ENCODE results near the gene PTPN22. TPM values are rescaled to one million over a fixed set of nuclear protein-coding genes. Genes with fewer than 3 reads are reported as not detected.
"Not testable (repeated sequence)": the region's sequence is repeated elsewhere in the genome, so short reads cannot be mapped to it uniquely, and the experiment has no call there.

Gene PTPN22
- total RNA-seq, 1 donor from 2014 or later: 66.7 TPM

GRCh38 chr1:113856401-113856790, 15.1 kb downstream of the PTPN22 start:
- H3K27ac Mint-ChIP-seq: no peak overlapping the region

GRCh38 chr1:113855630-113856400, 15.7 kb downstream of the PTPN22 start:
- no peak for DNase-seq (ENCODE audit: low spot score)
- Mint-ChIP-seq H3K4me1 (ENCODE audit: low read depth) (peaks cover 33% of the 10 kb centered on the region), H3K27me3 (ENCODE audit: insufficient read depth) (no peaks in the 10 kb centered on the region), H3K9me3 (no peaks in the 10 kb centered on the region), H3K4me3 (no peak overlapping the region), H3K27ac (no peak overlapping the region), H3K36me3 (ENCODE audit: low read depth) (peaks cover 58% of the 10 kb centered on the region)
- intact Hi-C loops (cut with micrococcal nuclease): no loop called here

More at GRCh38 chr1:113856401-113856790, 15.1 kb downstream of the PTPN22 start:
- H3K4me1 Mint-ChIP-seq (ENCODE audit: low read depth): peaks cover 37% of the 10 kb centered on the region
- no peaks in the 10 kb centered on the region for H3K27me3 Mint-ChIP-seq (ENCODE audit: insufficient read depth)
- no peaks in the 10 kb centered on the region for H3K9me3 Mint-ChIP-seq
- H3K4me3 Mint-ChIP-seq: no peak overlapping the region
- DNase-seq (ENCODE audit: low spot score): no peak
- H3K36me3 Mint-ChIP-seq (ENCODE audit: low read depth): peaks cover 59% of the 10 kb centered on the region
- intact Hi-C loops (cut with micrococcal nuclease): no loop called here

- DNase-seq (ENCODE audit: low spot score): no peak
- Mint-ChIP-seq H3K27ac (peak overlapping the region; percentile 16), H3K27me3 (ENCODE audit: insufficient read depth) (no peaks in the 10 kb centered on the region), H3K4me3 (no peak overlapping the region), H3K36me3 (ENCODE audit: low read depth) (peaks cover 61% of the 10 kb centered on the region), H3K4me1 (ENCODE audit: low read depth) (peaks cover 28% of the 10 kb centered on the region), H3K9me3 (no peaks in the 10 kb centered on the region)
- intact Hi-C loops (cut with micrococcal nuclease): no loop called here
Observed at GRCh38 chr1:113854234-113854633, 17.3 kb downstream of the PTPN22 start.

- peaks cover 23% of the 10 kb centered on the region for H3K4me1 Mint-ChIP-seq (ENCODE audit: low read depth)
- H3K9me3 Mint-ChIP-seq; H3K27ac Mint-ChIP-seq; intact Hi-C loops (cut with micrococcal nuclease); H3K4me3 Mint-ChIP-seq; DNase-seq (ENCODE audit: low spot score); H3K27me3 Mint-ChIP-seq (ENCODE audit: insufficient read depth): not testable (repeated sequence)
- peaks cover 55% of the 10 kb centered on the region for H3K36me3 Mint-ChIP-seq (ENCODE audit: low read depth)
Observed at GRCh38 chr1:113852694-113853093, 18.8 kb downstream of the PTPN22 start.

- H3K4me1 Mint-ChIP-seq (ENCODE audit: low read depth): peaks cover 23% of the 10 kb centered on the region
- H3K9me3 Mint-ChIP-seq: no peaks in the 10 kb centered on the region
- no peak for DNase-seq (ENCODE audit: low spot score)
- H3K27ac Mint-ChIP-seq: peak overlapping the region; percentile 86
- intact Hi-C loops (cut with micrococcal nuclease): no loop called here
- no peak overlapping the region for H3K4me3 Mint-ChIP-seq
- no peaks in the 10 kb centered on the region for H3K27me3 Mint-ChIP-seq (ENCODE audit: insufficient read depth)
- peaks cover 55% of the 10 kb centered on the region for H3K36me3 Mint-ChIP-seq (ENCODE audit: low read depth)
Observed at GRCh38 chr1:113850127-113850796, 21.2 kb downstream of the PTPN22 start.

- peaks cover 14% of the 10 kb centered on the region for H3K4me1 Mint-ChIP-seq (ENCODE audit: low read depth)
- peaks cover 48% of the 10 kb centered on the region for H3K36me3 Mint-ChIP-seq (ENCODE audit: low read depth)
- H3K9me3 Mint-ChIP-seq: no peaks in the 10 kb centered on the region
- no peak overlapping the region for H3K4me3 Mint-ChIP-seq
- H3K27ac Mint-ChIP-seq: no peak overlapping the region
- intact Hi-C loops (cut with micrococcal nuclease): no loop called here
- H3K27me3 Mint-ChIP-seq (ENCODE audit: insufficient read depth): no peaks in the 10 kb centered on the region
- no peak for DNase-seq (ENCODE audit: low spot score)
Observed at GRCh38 chr1:113849072-113849471, 22.4 kb downstream of the PTPN22 start.

GRCh38 chr1:113846391-113847035, 25.0 kb downstream of the PTPN22 start:
- Mint-ChIP-seq H3K4me1 (ENCODE audit: low read depth) (peaks cover 13% of the 10 kb centered on the region), H3K36me3 (ENCODE audit: low read depth) (peaks cover 52% of the 10 kb centered on the region), H3K9me3 (no peaks in the 10 kb centered on the region), H3K27ac (no peak overlapping the region), H3K4me3 (no peak overlapping the region), H3K27me3 (ENCODE audit: insufficient read depth) (no peaks in the 10 kb centered on the region)
- intact Hi-C loops (cut with micrococcal nuclease): loop anchor here (1.0 kb wide), 1 partner anchor 22 kb away; no protein-coding TSS in a partner anchor
- DNase-seq (ENCODE audit: low spot score): no peak

GRCh38 chr1:113836534-113836933, 35.0 kb downstream of the PTPN22 start:
- no peak overlapping the region for H3K27ac Mint-ChIP-seq
- no peaks in the 10 kb centered on the region for H3K27me3 Mint-ChIP-seq (ENCODE audit: insufficient read depth)
- H3K36me3 Mint-ChIP-seq (ENCODE audit: low read depth): peaks cover 44% of the 10 kb centered on the region
- H3K9me3 Mint-ChIP-seq: no peaks in the 10 kb centered on the region
- intact Hi-C loops (cut with micrococcal nuclease): no loop called here
- H3K4me1 Mint-ChIP-seq (ENCODE audit: low read depth): peaks cover 7% of the 10 kb centered on the region
- no peak for DNase-seq (ENCODE audit: low spot score)
- no peak overlapping the region for H3K4me3 Mint-ChIP-seq

GRCh38 chr1:113835686-113836290, 35.7 kb downstream of the PTPN22 start:
- H3K4me3 Mint-ChIP-seq: no peak overlapping the region
- H3K9me3 Mint-ChIP-seq: no peaks in the 10 kb centered on the region
- H3K36me3 Mint-ChIP-seq (ENCODE audit: low read depth): peaks cover 44% of the 10 kb centered on the region
- DNase-seq (ENCODE audit: low spot score): no peak
- intact Hi-C loops (cut with micrococcal nuclease): loop anchor here (1.0 to 2.0 kb wide), 5 partner anchors 21 to 448 kb away; partner anchors contain the start of genes DCLRE1B and HIPK1
- H3K4me1 Mint-ChIP-seq (ENCODE audit: low read depth): peaks cover 7% of the 10 kb centered on the region
- no peaks in the 10 kb centered on the region for H3K27me3 Mint-ChIP-seq (ENCODE audit: insufficient read depth)
- H3K27ac Mint-ChIP-seq: no peak overlapping the region

GRCh38 chr1:113834716-113835115, 36.8 kb downstream of the PTPN22 start:
- peaks cover 45% of the 10 kb centered on the region for H3K36me3 Mint-ChIP-seq (ENCODE audit: low read depth)
- H3K27me3 Mint-ChIP-seq (ENCODE audit: insufficient read depth): no peaks in the 10 kb centered on the region
- no peak for DNase-seq (ENCODE audit: low spot score)
- H3K27ac Mint-ChIP-seq: no peak overlapping the region
- intact Hi-C loops (cut with micrococcal nuclease): loop anchor here (1.0 to 2.0 kb wide), 5 partner anchors 20 to 449 kb away; partner anchors contain the start of genes DCLRE1B and HIPK1
- no peaks in the 10 kb centered on the region for H3K9me3 Mint-ChIP-seq
- H3K4me1 Mint-ChIP-seq (ENCODE audit: low read depth): peaks cover 7% of the 10 kb centered on the region
- H3K4me3 Mint-ChIP-seq: no peak overlapping the region

- H3K4me1 Mint-ChIP-seq (ENCODE audit: low read depth): no peaks in the 10 kb centered on the region
- DNase-seq (ENCODE audit: low spot score): no peak
- H3K4me3 Mint-ChIP-seq: no peak overlapping the region
- H3K9me3 Mint-ChIP-seq: no peaks in the 10 kb centered on the region
- intact Hi-C loops (cut with micrococcal nuclease): no loop called here
- peaks cover 36% of the 10 kb centered on the region for H3K36me3 Mint-ChIP-seq (ENCODE audit: low read depth)
- H3K27ac Mint-ChIP-seq: no peak overlapping the region
- no peaks in the 10 kb centered on the region for H3K27me3 Mint-ChIP-seq (ENCODE audit: insufficient read depth)
Observed at GRCh38 chr1:113830039-113830438, 41.5 kb downstream of the PTPN22 start.

- Mint-ChIP-seq H3K4me1 (ENCODE audit: low read depth) (no peaks in the 10 kb centered on the region), H3K36me3 (ENCODE audit: low read depth) (peaks cover 45% of the 10 kb centered on the region), H3K9me3 (no peaks in the 10 kb centered on the region), H3K27me3 (ENCODE audit: insufficient read depth) (no peaks in the 10 kb centered on the region), H3K4me3 (no peak overlapping the region), H3K27ac (no peak overlapping the region)
- DNase-seq (ENCODE audit: low spot score): no peak
- intact Hi-C loops (cut with micrococcal nuclease): no loop called here
Observed at GRCh38 chr1:113821916-113822315, 49.6 kb downstream of the PTPN22 start.
